CD4-positive, alpha-beta T cell treated with Interleukin-4 for 1 hour (primary cell): Measurements from ENCODE around the gene GNB1L.
A peak's percentile ranks its signal among the peaks of the same experiment; 100 is the strongest.

Source experiments
- DNase-seq, 2 donors: peaks; one replicate each; pipeline ENCODE4 v3.0.0-alpha.2; 2020 to 2022

GNB1L gene

DNA sequence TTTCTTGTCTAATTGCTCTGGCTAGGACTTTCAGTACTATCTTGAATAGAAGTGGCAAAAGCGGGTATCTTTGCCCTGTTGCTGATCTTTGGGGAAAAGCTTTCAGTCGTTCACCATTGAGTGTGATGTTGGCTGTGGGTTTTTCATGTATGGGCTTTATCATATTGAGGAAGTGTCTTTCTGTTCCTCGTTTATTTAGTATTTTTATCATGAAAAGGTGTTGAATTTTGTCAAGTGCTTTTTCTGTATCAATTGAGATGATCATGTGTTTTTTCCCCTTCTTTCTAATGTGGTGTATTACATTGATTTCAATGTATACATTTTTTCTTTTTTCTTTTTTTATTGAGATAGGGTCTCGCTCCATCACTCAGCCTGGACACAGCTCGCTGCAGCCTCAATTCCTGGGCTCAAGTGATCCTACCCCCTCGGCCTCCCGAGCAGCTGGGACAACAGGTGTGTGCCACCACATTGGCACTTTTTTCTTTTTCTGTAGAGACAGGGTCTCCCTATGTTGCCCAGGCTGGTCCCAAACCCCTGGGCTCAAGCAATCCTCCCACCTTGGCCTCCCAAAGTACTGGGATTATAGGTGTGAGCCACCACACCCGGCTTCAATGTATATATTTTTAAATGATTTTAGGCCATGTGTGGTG lies 5.3 kb upstream of the GNB1L start:
- no peak for DNase-seq

- DNase-seq, result no peak
Observed at GRCh38 chr22:19857382-19857781, 2.7 kb upstream of the GNB1L start.

DNA sequence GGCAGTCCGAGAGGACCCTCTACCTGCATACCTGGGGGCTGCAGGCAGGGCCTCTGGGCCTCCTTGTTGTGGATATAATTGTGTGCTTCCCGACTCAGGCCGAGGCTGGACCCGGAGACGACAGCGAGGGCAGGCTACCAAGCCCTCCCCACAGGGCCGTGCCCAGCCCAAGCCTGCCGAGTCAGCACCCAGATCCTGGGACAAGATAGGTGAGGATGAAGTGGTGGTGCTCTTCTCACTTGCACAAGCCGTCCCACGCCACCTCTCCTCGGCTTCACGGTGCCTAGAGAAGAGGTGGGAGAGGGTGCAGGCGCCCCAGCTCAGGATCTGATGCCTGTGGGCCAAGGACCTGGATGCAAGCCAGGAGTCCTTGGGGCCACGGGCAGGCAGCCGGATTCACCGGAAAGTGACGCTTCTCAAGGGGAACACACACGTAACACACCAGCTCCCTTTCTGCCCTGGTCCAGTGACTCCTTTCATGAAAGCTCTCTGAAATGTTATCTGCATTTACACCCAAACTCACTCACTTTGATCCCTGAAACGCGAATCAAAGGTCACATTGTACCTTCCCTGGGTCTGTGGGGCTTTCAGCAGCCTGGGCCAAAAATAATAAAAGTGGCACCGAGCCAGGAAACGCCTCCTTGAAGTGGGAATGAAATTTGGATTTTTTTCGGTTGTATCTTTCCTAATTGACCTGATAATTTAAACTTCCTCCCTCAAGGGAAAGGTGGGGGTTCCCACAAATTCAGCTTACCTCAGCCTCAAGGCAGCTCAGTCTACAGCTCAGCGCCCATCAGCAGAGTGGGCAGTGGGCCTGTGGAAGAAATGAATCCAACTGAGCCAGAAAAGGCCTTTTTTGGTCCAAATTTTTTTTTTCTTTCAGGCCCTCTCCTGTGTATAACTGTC lies 1.1 kb upstream of the GNB1L start:
- peak; percentile 70 to 72 for DNase-seq

GRCh38 chr22:19853879-19854777 lies 546 bp downstream of the GNB1L start:
- DNase-seq, result peak in 1 of 2 donors; percentile 16

- no peak for DNase-seq
Observed at GRCh38 chr22:19853058-19853878, 1.4 kb downstream of the GNB1L start.

DNA sequence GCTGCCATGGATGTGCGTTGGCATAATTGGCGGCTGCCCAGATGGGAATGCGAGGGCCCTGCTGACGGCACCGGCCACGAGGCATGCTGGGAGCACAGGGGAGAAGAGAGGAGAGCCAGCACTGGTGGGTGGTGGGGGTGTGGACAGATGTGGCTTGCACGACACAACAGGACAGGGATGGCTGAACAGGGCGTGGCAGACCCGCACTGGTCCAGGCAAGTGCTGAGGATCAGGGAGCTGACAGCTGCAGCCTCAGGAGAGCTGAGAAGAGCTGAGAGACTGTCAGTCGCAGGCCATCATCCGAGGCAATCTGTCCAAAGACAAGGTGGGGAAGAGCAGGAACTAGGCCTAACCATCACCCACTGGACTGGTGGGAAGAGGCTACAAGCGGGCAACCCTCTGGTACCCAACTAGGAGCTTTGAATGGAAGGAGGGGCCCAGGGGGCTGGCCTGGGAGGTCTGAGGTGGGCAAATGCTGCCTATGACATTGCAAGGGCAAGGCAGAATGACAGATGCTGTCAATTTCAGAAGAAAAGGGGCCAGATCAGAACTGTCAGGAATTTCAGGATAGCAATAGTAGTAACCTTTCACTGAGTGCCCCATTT lies 2.4 kb downstream of the GNB1L start:
- no peak for DNase-seq

- DNase-seq, result no peak
Observed at GRCh38 chr22:19851291-19852176, 3.1 kb downstream of the GNB1L start.

- DNase-seq, result no peak
Observed at GRCh38 chr22:19850763-19851109, 3.9 kb downstream of the GNB1L start.

GRCh38 chr22:19849835-19850762 lies 4.6 kb downstream of the GNB1L start:
- DNase-seq, result no peak

DNA sequence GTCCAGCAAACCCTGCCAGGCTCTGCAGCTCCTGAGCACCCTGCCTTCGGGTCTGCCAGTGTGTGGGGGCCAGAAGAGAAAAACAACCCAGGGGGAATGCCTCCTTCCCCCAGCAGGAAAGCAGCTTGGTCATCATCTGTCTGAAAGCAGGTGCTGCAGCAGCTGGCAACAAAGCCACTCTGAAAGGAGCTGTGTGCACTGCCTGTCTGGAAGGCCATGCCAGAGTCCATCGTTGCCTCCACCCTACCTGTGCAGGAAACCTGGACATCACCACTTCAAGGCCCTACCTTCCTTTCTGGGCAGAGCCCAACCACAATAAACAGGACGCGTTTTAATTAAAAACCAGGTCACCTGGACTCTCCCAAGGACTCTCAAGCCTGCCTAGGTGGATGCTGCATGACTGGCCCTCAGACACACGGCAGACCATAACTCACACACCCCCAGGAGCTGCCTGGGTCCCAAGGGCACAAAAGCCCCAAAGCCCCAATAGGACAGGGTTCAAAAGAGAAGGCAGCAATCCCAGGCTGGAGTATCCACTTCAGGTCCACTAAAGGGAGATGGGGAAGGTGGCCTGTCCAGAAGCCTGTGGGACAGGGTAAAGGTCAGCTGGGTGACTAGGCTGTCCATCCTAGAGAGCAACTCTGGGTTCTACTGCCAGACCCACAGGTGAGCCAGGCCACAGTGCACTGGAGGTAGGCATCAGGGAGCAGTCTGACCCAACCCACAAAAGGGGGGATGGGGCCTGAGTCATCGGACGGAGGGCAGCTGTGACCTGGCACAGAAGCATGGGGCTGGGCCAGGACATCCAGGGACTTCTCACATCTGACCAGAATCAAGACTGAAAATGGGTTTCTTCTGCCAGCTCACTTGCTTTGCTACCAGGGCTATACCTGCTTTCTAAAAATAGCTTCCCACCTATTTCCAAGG lies 6.1 kb downstream of the GNB1L start:
- DNase-seq, result no peak

- no peak for DNase-seq
Observed at GRCh38 chr22:19847345-19847632, 7.4 kb downstream of the GNB1L start.

DNA sequence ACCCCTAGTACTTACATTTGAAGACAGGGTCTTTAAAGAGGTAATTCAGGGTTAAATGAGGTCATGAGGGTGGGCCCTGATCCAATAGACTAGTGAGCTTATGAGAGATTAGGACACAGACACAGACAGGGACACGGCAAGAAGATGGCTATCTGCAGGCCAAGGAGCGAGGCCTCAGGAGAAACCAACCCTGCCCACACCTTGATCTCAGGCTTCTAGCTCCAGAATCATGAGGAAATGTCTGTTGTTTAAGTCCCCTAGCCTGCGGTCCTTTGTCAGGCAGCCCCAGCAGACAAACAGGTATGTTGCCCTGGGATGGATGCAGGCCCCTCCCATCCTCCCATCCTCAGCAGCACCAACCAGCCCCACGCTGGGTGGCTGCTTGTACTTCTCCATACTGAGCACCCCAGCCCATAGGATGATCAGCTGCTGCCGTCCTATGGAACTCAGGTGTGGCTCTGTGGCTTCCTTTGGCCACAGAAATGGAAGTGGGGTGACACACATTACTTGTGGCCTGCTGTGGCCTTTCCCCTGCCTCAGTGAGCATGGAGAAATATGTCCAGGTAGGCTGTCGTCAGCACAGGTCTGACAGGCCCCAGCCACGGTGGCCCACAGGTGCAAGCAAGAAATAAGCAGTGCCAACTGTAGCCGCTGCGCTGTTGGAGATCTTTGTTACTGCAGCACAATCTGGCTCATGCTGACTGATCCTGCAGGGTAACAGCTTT lies 7.9 kb downstream of the GNB1L start:
- no peak for DNase-seq

DNA sequence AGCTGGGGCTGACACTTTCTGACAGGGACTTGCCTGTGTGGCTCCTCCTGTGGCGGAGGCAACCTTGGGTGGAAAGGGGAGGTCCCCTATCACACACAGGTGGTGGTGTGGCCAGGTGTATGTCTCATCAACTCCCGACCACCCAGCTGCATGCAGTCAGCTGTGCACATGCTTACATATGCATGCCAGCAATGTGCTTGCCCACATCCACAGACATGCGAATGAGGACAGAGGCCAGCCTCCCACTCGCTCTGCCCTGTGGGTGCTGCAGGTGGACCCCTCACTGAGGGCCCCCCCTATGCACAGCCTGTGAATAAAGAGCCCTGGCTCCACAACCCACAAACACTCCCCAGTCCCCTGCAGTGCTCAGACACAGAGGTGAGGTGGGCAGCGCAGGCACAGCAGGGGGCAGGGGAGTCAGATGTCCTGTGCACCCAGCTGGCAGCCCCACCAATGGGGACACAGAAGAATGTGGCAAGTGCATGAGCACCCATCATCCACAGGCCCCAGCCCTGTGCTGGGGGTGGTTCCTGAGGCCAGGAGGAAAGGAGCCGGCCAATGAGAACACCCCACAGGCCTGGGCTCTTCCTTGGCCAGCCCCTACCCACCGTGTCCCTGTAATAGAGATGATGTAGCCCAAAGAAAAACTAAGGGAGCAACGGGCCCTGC lies 9.5 kb downstream of the GNB1L start:
- no peak for DNase-seq

- peak; percentile 8 to 37 for DNase-seq
Observed at GRCh38 chr22:19844377-19845053, 10.2 kb downstream of the GNB1L start.

DNA sequence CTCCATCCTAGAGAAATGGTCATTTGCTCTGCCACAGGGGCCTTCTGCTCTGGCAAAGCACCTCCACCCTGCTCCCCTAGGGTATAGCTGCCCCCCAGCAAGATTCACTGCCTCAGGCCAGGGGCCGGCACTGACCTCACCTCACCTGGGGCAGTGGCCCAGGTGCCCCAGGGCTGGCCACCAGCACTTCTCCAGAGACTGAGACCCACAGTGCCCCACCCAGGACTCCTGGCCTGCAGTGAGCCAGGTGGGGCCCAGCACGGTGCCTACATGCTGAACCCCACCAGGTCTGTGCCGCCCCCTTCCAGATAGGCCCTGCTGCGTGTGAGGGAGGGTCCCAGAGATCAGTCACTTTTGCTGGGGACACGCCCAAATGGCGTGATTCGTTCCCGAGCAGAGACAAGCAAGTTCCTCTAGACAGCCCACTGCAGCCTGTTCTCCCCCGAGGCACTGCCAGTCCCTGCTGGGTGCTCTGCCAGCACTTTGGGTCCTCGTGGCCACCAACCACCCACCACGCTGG lies 10.8 kb downstream of the GNB1L start:
- no peak for DNase-seq

- DNase-seq, result no peak
Observed at GRCh38 chr22:19843107-19843856, 11.4 kb downstream of the GNB1L start.
